ENCODE results near the gene ALX1. TPM values are rescaled to one million over a fixed set of nuclear protein-coding genes. Genes with fewer than 3 reads are reported as not detected.

ALX1 gene
- total RNA-seq, 6 experiments from 2014 or later: not detected

GRCh38 chr12:85322715-85323114 is 42.7 kb downstream of the ALX1 start:
- H3K27ac Mint-ChIP-seq: no peak overlapping the region
- H3K9me3 Mint-ChIP-seq: peaks cover 18% of the 10 kb centered on the region
- TF ChIP-seq CTCF (IDR thresholded peaks at IDR 0.05): no peak
- DNase-seq: no peak
- H3K4me3 Mint-ChIP-seq: no peak overlapping the region
- H3K4me1 Mint-ChIP-seq (ENCODE audit: low read depth): no peaks in the 10 kb centered on the region
- no peaks in the 10 kb centered on the region for H3K27me3 Mint-ChIP-seq (ENCODE audit: insufficient read depth)
- H3K36me3 Mint-ChIP-seq (ENCODE audit: low read depth): no peaks in the 10 kb centered on the region

- H3K27ac Mint-ChIP-seq: no peak overlapping the region
- H3K4me3 Mint-ChIP-seq: no peak overlapping the region
- H3K36me3 Mint-ChIP-seq (ENCODE audit: low read depth): no peaks in the 10 kb centered on the region
- peaks cover 3% of the 10 kb centered on the region for H3K27me3 Mint-ChIP-seq (ENCODE audit: insufficient read depth)
- peaks cover 13% of the 10 kb centered on the region for H3K9me3 Mint-ChIP-seq
- DNase-seq: no peak
- no peaks in the 10 kb centered on the region for H3K4me1 Mint-ChIP-seq (ENCODE audit: low read depth)
- no peak for TF ChIP-seq CTCF (IDR thresholded peaks at IDR 0.05)
Measured at GRCh38 chr12:85325442-85325841, 45.4 kb downstream of the ALX1 start.

GRCh38 chr12:85329913-85330312 is 49.9 kb downstream of the ALX1 start:
- no peaks in the 10 kb centered on the region for H3K36me3 Mint-ChIP-seq (ENCODE audit: low read depth)
- no peak for DNase-seq
- H3K9me3 Mint-ChIP-seq: peaks cover 15% of the 10 kb centered on the region
- TF ChIP-seq CTCF (IDR thresholded peaks at IDR 0.05): no peak
- peaks cover 3% of the 10 kb centered on the region for H3K27me3 Mint-ChIP-seq (ENCODE audit: insufficient read depth)
- no peaks in the 10 kb centered on the region for H3K4me1 Mint-ChIP-seq (ENCODE audit: low read depth)
- H3K4me3 Mint-ChIP-seq: no peak overlapping the region
- no peak overlapping the region for H3K27ac Mint-ChIP-seq

GRCh38 chr12:85348779-85349178 is 68.8 kb downstream of the ALX1 start:
- no peak for TF ChIP-seq CTCF (IDR thresholded peaks at IDR 0.05)
- H3K4me1 Mint-ChIP-seq (ENCODE audit: low read depth): no peaks in the 10 kb centered on the region
- no peak overlapping the region for H3K27ac Mint-ChIP-seq
- DNase-seq: no peak
- no peaks in the 10 kb centered on the region for H3K36me3 Mint-ChIP-seq (ENCODE audit: low read depth)
- no peaks in the 10 kb centered on the region for H3K27me3 Mint-ChIP-seq (ENCODE audit: insufficient read depth)
- H3K4me3 Mint-ChIP-seq: no peak overlapping the region
- H3K9me3 Mint-ChIP-seq: peaks cover 23% of the 10 kb centered on the region

GRCh38 chr12:85350356-85350755 is 70.3 kb downstream of the ALX1 start:
- Mint-ChIP-seq H3K4me1 (ENCODE audit: low read depth) (no peaks in the 10 kb centered on the region), H3K27me3 (ENCODE audit: insufficient read depth) (no peaks in the 10 kb centered on the region; the same call in 1 of the 2 replicates), H3K9me3 (peaks cover 28% of the 10 kb centered on the region), H3K4me3 (no peak overlapping the region), H3K36me3 (ENCODE audit: low read depth) (no peaks in the 10 kb centered on the region; the same call in 1 of the 2 replicates), H3K27ac (no peak overlapping the region)
- TF ChIP-seq CTCF (IDR thresholded peaks at IDR 0.05): no peak
- DNase-seq: no peak

Other genes with a start within 250 kb of the ALX1 start
- gene TSPAN19, start 243.9 kb upstream of the ALX1 start, total RNA-seq (2021; fragmentation: NEBNext Ultra II Directional; extraction: Animal tissue kit (Norgen Biotek cat#: 25700)): not detected
- gene LRRIQ1, start 243.9 kb upstream of the ALX1 start, total RNA-seq (2021; fragmentation: NEBNext Ultra II Directional; extraction: Animal tissue kit (Norgen Biotek cat#: 25700)): under 1 TPM in 2 of 6 experiments, not detected in 4; 0.21 to 0.57 TPM

Measured in HFFc6 (cell line).